ENCODE data around the gene BORCS5. TPM values are rescaled to one million over a fixed set of nuclear protein-coding genes. Genes with fewer than 3 reads are reported as not detected.

The BORCS5 gene
- total and polyA plus RNA-seq, 2 of the 8 experiments (the other 6 are each of a cell fraction or from before 2014, with no cell fraction given), result 8.3 to 17.4 TPM

GRCh38 chr12:12432364-12432763 is 75.5 kb downstream of the BORCS5 start (continued):
- no peak for TF ChIP-seq SIN3A (conservative IDR thresholded peaks at IDR 0.05 in 1 of 2, IDR thresholded peaks at IDR 0.05 in 1 of 2; ENCODE audit: low read depth in 1 of 2, low read length in 2 of 2)
- no peak for TF ChIP-seq SP2 (IDR thresholded peaks at IDR 0.05; ENCODE audit: low read length)
